GM12878 (cell line): ENCODE measurements around the gene SPATA46. TPM values are rescaled to one million over a fixed set of nuclear protein-coding genes. Genes with fewer than 3 reads are reported as not detected.

Experiments
- ATAC-seq: fragments of 200-7000 bp; cut with Tn5 transposase; 3 replicates; pipeline ENCODE4 v1.9.1; 2020; ENCODE audit warnings: mild to moderate bottlenecking, moderate library complexity
- BruUV-seq: library from RNA; stranded (reverse); fragments of 400-500 nt; replicated peaks from 2 replicates; lab custom pipeline; 2021; lab: Mats Ljungman, UMichigan
- CTCF ChIA-PET: fragments of 300-600 bp; sonication (Branson Sonifier 250); formaldehyde crosslinking; extraction: SDS; loops from one replicate; lab custom pipeline; 2021; ENCODE audit warnings: inconsistent platforms; lab: Yijun Ruan, JAX
- POLR2A ChIA-PET: fragments of 350-600 bp; formaldehyde crosslinking; extraction: SDS; loops from one replicate; lab custom pipeline; 2021; ENCODE audit warnings: inconsistent platforms; lab: Charles Lee
- RAD21 ChIA-PET: fragments of 300-600 bp; sonication (Branson Sonifier 250); formaldehyde crosslinking; loops from one replicate; lab custom pipeline; 2023; ENCODE audit warnings: antibody characterized with exemption; ENCODE audit not compliant: unreplicated experiment; lab: Charles Lee
- SMC1A ChIA-PET: fragments of 300-600 bp; sonication (Branson Sonifier 250); formaldehyde crosslinking; loops from one replicate; lab custom pipeline; 2023; ENCODE audit not compliant: unreplicated experiment, uncharacterized antibody; lab: Charles Lee
- DNase-seq: peaks from one replicate; pipeline ENCODE4 v3.0.0-alpha.2; 2011; ENCODE audit warnings: low read depth, low spot score
- FAIRE-seq: peaks from 3 replicates; lab custom pipeline; 2011; peaks lifted over from hg19 to GRCh38; lab: Jason Lieb, UNC
- H2AFZ ChIP-seq: 2 replicates; pipeline ENCODE4 v1.6.0; 2011; ENCODE audit warnings: low read depth, low read length, control low read depth; ENCODE audit not compliant: control insufficient read depth
- H3K27ac ChIP-seq: 2 replicates; pipeline ENCODE4 v1.5.1; 2011; ENCODE audit warnings: control low read depth; ENCODE audit not compliant: control insufficient read depth, insufficient read depth
- H3K27me3 ChIP-seq, 2 experiments: replicated peaks in 1 of 2; 2 replicates each; pipeline versions ENCODE4 v1.6.0 to v1.6.1; 2011; ENCODE audit warnings: low read length in 1 of 2; ENCODE audit not compliant: control insufficient read depth in 2 of 2, insufficient read depth in 2 of 2
- H3K36me3 ChIP-seq, 2 experiments: 2 replicates each; pipeline ENCODE4 v1.5.1; 2011; ENCODE audit warnings: low read length in 1 of 2; ENCODE audit not compliant: control insufficient read depth in 2 of 2, insufficient read depth in 2 of 2
- H3K4me1 ChIP-seq: 2 replicates; pipeline ENCODE4 v1.6.1; 2011; ENCODE audit warnings: mild to moderate bottlenecking, low read length, moderate library complexity, mixed read lengths; ENCODE audit not compliant: control insufficient read depth, insufficient read depth
- H3K4me2 ChIP-seq: 2 replicates; pipeline ENCODE4 v1.6.0; 2011; ENCODE audit warnings: control low read depth; ENCODE audit not compliant: control insufficient read depth, insufficient read depth
- H3K4me3 ChIP-seq: fragments of 200-600 bp; sonication (generic); 2 replicates; pipeline ENCODE4 v1.5.1; 2016
- H3K79me2 ChIP-seq: 2 replicates; pipeline ENCODE4 v1.6.0; 2011; ENCODE audit warnings: low read length; ENCODE audit not compliant: control insufficient read depth, insufficient read depth
- H3K9ac ChIP-seq: 2 replicates; pipeline ENCODE4 v1.8.0; 2011; ENCODE audit warnings: low read length, control low read depth, mixed read lengths; ENCODE audit not compliant: control insufficient read depth, insufficient read depth
- H3K9me3 ChIP-seq: replicated peaks from 3 replicates; pipeline ENCODE4 v1.5.1; 2011; ENCODE audit warnings: mild to moderate bottlenecking, low read length; ENCODE audit not compliant: control insufficient read depth, insufficient read depth
- H4K20me1 ChIP-seq: 2 replicates; pipeline ENCODE4 v1.6.0; 2011; ENCODE audit not compliant: control insufficient read depth, insufficient read depth
- ATF3 ChIP-seq: IDR thresholded peaks from 2 replicates; pipeline ENCODE4 v1.6.1; 2011; ENCODE audit warnings: low read depth, mild to moderate bottlenecking, low read length, moderate library complexity, borderline replicate concordance; ENCODE audit errors: extremely low read depth
- BCL11A ChIP-seq: IDR thresholded peaks from 2 replicates; pipeline ENCODE4 v1.6.1; 2011; ENCODE audit warnings: low read depth, low read length
- MYB ChIP-seq: fragments of 150-350 bp; IDR thresholded peaks from 2 replicates; pipeline ENCODE4 v1.6.1; 2014; ENCODE audit warnings: mild to moderate bottlenecking, low read depth, low read length, borderline replicate concordance
- POLR2AphosphoS2 ChIP-seq: IDR thresholded peaks from 2 replicates; pipeline ENCODE4 v1.6.1; 2011; ENCODE audit warnings: low read depth, mild to moderate bottlenecking, low read length, improper control_type of control experiment, moderate library complexity
- RB1 ChIP-seq: fragments of 450-650 bp; formaldehyde crosslinking; IDR thresholded peaks from 2 replicates; pipeline ENCODE4 v1.6.1; 2017; ENCODE audit warnings: mild to moderate bottlenecking, borderline replicate concordance
- SMC3 ChIP-seq: IDR thresholded peaks from 2 replicates; pipeline ENCODE4 v1.6.1; 2011; ENCODE audit warnings: low read length, improper control_type of control experiment, borderline replicate concordance
- SUZ12 ChIP-seq: fragments of 200-600 bp; sonication (generic); IDR thresholded peaks from one replicate; pipeline ENCODE4 v1.6.1; 2018; ENCODE audit warnings: antibody characterized with exemption, mild to moderate bottlenecking; ENCODE audit not compliant: unreplicated experiment
- USF1 ChIP-seq: IDR thresholded peaks from 2 replicates; pipeline ENCODE4 v1.6.1; 2011; ENCODE audit warnings: borderline replicate concordance, low read depth, mild to moderate bottlenecking, moderate library complexity, mixed read lengths, low read length; ENCODE audit not compliant: insufficient read depth; ENCODE audit errors: extremely low read length
- YY1 ChIP-seq: IDR thresholded peaks from 2 replicates; pipeline ENCODE4 v1.6.1; 2011; ENCODE audit warnings: low read depth, mild to moderate bottlenecking, low read length
- ZNF592 ChIP-seq: fragments of 450-650 bp; IDR thresholded peaks from 2 replicates; pipeline ENCODE4 v1.6.1; 2017; ENCODE audit warnings: mild to moderate bottlenecking, moderate library complexity
- ZSCAN29 ChIP-seq: fragments of 450-650 bp; IDR thresholded peaks from 2 replicates; pipeline ENCODE4 v1.6.1; 2017; ENCODE audit warnings: mild to moderate bottlenecking, moderate library complexity
- ZZZ3 ChIP-seq: IDR thresholded peaks from 2 replicates; pipeline ENCODE4 v1.6.1; 2011; ENCODE audit warnings: low read depth; ENCODE audit not compliant: control insufficient read depth, insufficient read length
- WGBS: methylation state at CpG from one replicate; pipeline ENCODE4 v1.1.6; 2016; ENCODE audit warnings: low lambda C conversion rate; ENCODE audit not compliant: insufficient replicate concordance, insufficient coverage; ENCODE audit errors: missing lambda C conversion rate; 5-methylcytosine and 5-hydroxymethylcytosine counted together
- in situ Hi-C: fragments of 300-500 bp; cut with MboI; formaldehyde crosslinking; loops from 9 replicates; pipeline ENCODE4 v1.14.3; 2018; ENCODE audit warnings: mixed read lengths
- intact Hi-C: fragments of 100-400 bp; cut with micrococcal nuclease; formaldehyde crosslinking; loops from one replicate; pipeline ENCODE4 v1.14.2; 2022; ENCODE audit not compliant: unreplicated experiment
- polyA plus RNA-seq, 11 experiments: library from polyadenylated mRNA; depleted of rRNA in 4 of 11; unstranded in 6 of 11; stranded (reverse) in 5 of 11; fragments of >200 nt; fragmentation: Nextera tagmentation in 4 of 11; fragmentation: Illumina TruSeq in 1 of 11; extraction: Ambion mirVana in 4 of 11; extraction: Trizol in 1 of 11; gene quantifications; 1 replicate in 1 of 11; 2 replicates in 10 of 11; pipeline versions ENCODE4 v1.2.1 to v1.2.3, GENCODE V29; 2011 to 2016; ENCODE audit warnings: inconsistent platforms in 2 of 11, missing spikeins in 2 of 11, low read depth in 1 of 11
- total RNA-seq, 4 experiments: library from RNA; depleted of rRNA in 3 of 4; stranded (reverse); fragments of >200 nt in 3 of 4; fragmentation: Illumina TruSeq in 1 of 4; extraction: Trizol in 1 of 4; gene quantifications; 2 replicates each; pipeline versions ENCODE4 v1.2.1 to v1.2.3, GENCODE V29; 2013 to 2021

The SPATA46 gene
- total and polyA plus RNA-seq, 10 of the 15 experiments (the other 5 are each of a cell fraction or from before 2014, with no cell fraction given): not detected

- TF ChIP-seq USF1 (no peak), SMC3 (no peak), BCL11A (no peak), ATF3 (no peak), RB1 (no peak), YY1 (no peak), ZZZ3 (no peak), SUZ12 (no peak), ZSCAN29 (no peak), ZNF592 (no peak), MYB (no peak), POLR2AphosphoS2 (no peak)
- Histone ChIP-seq H3K4me2 (no peak overlapping the region), H3K27me3 (no peaks in the 10 kb centered on the region), H3K27ac (no peak overlapping the region), H3K4me3 (no peak overlapping the region), H3K9ac (no peak overlapping the region), H3K9me3 (no peaks in the 10 kb centered on the region), H3K79me2 (no peaks in the 10 kb centered on the region), H3K4me1 (peaks cover 9% of the 10 kb centered on the region), H2AFZ (no peak overlapping the region), H4K20me1 (no peaks in the 10 kb centered on the region), H3K36me3 (no peaks in the 10 kb centered on the region)
- RAD21 ChIA-PET: interaction anchor here (1.9 kb wide), 1 partner anchor 9 kb away, joined by 5 read pairs; no protein-coding TSS in a partner anchor
- CTCF ChIA-PET: interaction anchor here (0.5 to 8.0 kb wide), 5 partner anchors 9 to 310 kb away, joined by 3 to 104 read pairs (median 5); partner anchors contain the start of gene SPATA46
- 51% methylated on average over 4 of the region's 4 CpGs for WGBS
- no peak for ATAC-seq
- FAIRE-seq: no peak
- POLR2A ChIA-PET: interaction anchor here (0.6 kb wide), 1 partner anchor 553 kb away, joined by 3 read pairs; no protein-coding TSS in a partner anchor
- in situ Hi-C loops: no loop called here
- SMC1A ChIA-PET: interaction anchor here (1.0 to 1.4 kb wide), 2 partner anchors 21 to 26 kb away, joined by 3 read pairs; no protein-coding TSS in a partner anchor
- DNase-seq: no peak
- no TSS peak for BruUV-seq
- intact Hi-C loops: no loop called here
Observed at GRCh38 chr1:162366149-162366548, 10.5 kb downstream of the SPATA46 start.
